Endothelial cell of hepatic sinusoid (primary cell): Measurements from ENCODE around the gene FXYD3.
"Not testable (repeated sequence)": the region's sequence is repeated elsewhere in the genome, so short reads cannot be mapped to it uniquely, and the experiment has no call there.

ENCODE experiments used
- in situ Hi-C: cut with HindIII; loops from 2 replicates; pipeline ENCODE4 v1.10.0; 2017; ENCODE audit warnings: low sequenced_read_pairs

FXYD3 gene

DNA sequence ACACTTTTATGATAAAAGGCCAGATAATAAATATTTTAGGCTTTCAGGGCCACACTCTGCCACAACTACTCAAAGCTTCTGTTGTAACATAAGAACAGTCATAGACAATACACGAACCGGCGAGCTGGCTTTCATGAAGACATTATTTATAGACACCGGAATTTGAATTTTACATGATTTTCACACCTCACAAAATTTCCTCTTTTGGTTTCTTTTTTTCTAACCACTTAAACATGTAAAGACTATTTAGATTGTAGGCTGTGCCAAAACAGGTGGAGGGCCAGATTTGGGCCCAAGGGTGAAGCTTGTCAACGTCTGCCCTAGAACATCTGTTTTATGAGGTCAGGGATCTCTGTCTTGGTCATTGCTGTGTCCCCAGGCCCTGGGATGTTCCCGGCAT lies 29.7 kb upstream of the FXYD3 start:
- in situ Hi-C loops: no loop called here

GRCh38 chr19:35086455-35086854 lies 29.2 kb upstream of the FXYD3 start:
- in situ Hi-C loops: no loop called here

DNA sequence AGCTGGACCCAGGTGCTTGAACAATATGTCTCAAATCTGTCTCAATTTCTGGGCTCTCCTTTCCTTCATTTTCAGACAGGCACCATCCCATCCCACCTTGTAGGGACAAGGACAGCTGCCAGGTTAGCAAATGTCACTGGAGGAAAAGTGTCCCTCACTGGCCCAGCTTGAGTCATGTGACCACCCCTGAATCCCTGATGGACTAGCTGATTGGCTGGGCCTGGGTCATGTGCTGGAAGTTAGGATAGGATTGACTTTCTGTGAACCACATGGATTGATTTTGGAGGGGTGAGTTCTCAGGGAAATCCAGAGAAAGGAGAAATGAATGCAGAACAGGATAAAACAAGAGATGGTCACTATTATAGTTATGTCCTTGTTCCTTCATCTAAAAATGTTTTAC lies 28.2 kb upstream of the FXYD3 start:
- in situ Hi-C loops: no loop called here

- in situ Hi-C loops: no loop called here
Observed at GRCh38 chr19:35088131-35088913, 27.3 kb upstream of the FXYD3 start.

- in situ Hi-C loops: no loop called here
Observed at GRCh38 chr19:35089554-35089953, 26.1 kb upstream of the FXYD3 start.

DNA sequence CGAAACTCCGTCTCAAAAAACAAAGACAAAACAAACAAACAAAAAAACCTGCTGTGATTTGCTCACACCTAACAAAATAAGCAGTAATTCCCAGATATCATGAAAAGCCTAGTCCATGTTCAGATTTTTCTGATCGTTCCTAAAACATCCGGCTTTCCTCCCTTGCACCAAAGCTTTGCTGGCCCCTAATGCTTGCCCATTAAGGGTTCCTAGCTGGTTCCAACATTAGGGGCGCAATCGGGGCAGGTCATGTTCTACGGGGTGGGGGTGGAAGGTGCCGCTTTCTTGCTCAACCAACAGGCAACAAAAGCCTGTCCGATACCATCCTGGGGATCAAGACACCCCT lies 25.5 kb upstream of the FXYD3 start:
- in situ Hi-C loops: no loop called here

DNA sequence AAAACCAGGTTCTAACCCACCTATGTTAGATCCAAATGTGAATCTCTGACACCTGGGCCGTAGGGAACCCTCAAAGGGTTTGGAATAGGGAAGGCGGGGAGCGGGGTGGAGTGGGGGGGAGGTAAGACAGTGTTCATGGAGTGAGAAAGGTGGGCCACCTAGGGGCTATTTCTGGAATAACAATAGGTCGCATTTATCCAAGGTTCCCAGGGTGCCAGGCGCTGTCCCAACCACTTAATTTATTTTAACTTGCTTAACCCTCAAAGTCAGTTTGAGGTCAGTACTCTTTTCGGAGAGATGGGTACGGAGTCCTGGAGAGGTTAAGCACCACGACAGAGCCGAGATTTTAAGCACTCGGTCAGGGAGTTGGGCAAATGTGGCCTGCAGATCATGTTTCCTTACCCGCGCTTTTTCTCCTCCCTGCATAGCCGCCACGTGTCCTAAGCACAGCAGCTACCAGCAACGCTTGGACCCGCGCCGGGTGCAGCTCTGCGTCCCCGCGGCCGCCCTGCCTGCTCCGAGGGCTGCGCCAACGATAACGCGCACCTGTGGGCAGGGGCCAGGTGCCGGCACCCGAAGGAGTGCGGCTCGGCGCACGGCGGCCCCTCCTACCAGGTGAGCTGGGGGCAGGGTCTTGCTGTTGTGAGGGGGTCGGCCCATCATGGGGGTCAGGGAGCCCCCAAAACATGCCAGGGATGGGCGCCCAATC lies 25.0 kb upstream of the FXYD3 start:
- in situ Hi-C loops: no loop called here

GRCh38 chr19:35093430-35093829 lies 22.2 kb upstream of the FXYD3 start:
- in situ Hi-C loops: no loop called here

GRCh38 chr19:35093941-35094647 lies 21.5 kb upstream of the FXYD3 start:
- in situ Hi-C loops: no loop called here

DNA sequence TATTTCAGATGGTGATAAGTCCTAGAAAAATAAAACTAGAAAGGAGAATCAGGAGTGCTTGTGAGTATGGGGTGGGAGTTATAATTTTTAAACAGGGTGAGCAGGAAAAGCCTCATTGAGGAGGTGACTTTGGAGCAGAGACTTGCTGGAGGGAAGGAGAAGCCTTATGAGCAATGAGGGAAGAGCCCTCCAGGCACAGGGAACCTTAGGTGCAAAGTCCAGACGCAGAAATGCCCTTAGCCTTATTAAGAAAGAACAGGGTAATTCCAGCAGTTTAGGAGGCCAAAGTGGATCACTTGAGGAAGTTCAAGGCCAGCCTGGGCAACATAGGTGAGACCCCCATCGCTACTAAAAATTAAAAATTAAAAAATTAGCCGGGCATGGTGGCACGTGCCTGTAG lies 21.0 kb upstream of the FXYD3 start:
- in situ Hi-C loops: no loop called here

DNA sequence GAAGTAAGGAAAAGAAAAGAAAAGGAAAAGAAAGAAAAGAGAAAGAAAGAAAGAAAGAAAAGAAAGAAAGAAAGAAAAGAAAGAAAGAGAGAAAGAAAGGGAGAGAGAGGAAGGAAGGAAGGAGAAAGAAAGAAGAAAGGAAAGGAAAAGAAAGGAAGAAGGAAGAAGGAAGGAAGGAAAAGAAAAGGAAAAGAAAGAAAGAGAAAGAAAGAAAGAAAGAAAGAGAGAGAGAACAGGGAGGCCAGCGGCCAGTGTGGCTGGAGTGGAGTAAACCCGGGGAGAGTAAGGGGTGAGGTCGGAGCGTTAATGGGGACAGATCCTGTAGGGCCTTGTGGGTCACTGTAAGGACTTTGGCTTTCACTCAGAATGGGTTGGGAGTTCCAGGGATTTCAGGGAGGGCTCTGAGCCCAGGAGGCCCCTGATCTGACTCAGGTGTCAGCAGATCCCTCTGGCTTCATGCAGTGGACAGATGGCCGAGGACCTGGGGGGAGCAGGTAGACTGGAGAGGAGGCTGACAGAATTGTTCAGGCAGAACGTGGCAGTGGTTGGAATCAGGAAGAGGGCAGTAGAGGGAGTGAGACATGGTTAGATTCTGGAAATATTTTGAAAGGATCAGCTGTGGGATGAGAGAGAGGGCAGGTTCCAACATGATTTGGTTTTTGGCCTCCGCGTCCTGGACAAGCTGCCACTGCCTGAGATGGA lies 19.8 kb upstream of the FXYD3 start:
- in situ Hi-C loops: no loop called here

DNA sequence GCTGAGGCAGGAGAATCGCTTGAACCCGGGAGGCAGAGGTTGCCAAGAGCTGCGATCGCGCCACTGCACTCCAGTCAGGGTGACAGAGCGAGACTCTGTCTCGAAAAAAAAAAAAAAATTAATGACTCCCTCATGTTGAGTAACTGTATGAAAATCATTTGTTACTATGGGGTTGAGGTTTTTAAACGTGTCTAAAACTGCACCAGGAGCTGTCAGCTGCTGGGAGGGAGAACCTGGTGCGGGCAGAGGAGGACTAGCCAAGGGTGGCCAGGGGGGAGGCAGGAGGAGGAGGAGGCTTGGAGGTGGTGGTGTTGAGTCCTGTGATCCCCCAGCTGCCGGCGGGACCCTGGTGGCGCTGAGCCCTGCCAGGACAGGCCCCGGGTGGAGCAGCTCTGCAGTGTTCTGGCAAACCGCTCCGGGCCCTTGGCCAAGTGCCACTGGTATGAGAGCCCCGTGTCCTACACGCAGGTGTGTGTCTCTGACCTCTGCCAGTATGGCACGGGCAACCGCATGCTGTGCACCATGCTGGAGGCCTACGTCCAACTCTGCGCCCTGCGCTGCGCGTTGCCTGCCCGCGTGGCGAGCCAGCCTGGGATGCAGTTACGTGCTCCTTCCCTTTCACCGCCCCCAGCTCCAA lies 17.1 kb upstream of the FXYD3 start:
- in situ Hi-C loops: no loop called here

GRCh38 chr19:35099155-35099896 lies 16.3 kb upstream of the FXYD3 start:
- in situ Hi-C loops: no loop called here

- in situ Hi-C loops: no loop called here
Observed at GRCh38 chr19:35099897-35100275, 15.7 kb upstream of the FXYD3 start.

DNA sequence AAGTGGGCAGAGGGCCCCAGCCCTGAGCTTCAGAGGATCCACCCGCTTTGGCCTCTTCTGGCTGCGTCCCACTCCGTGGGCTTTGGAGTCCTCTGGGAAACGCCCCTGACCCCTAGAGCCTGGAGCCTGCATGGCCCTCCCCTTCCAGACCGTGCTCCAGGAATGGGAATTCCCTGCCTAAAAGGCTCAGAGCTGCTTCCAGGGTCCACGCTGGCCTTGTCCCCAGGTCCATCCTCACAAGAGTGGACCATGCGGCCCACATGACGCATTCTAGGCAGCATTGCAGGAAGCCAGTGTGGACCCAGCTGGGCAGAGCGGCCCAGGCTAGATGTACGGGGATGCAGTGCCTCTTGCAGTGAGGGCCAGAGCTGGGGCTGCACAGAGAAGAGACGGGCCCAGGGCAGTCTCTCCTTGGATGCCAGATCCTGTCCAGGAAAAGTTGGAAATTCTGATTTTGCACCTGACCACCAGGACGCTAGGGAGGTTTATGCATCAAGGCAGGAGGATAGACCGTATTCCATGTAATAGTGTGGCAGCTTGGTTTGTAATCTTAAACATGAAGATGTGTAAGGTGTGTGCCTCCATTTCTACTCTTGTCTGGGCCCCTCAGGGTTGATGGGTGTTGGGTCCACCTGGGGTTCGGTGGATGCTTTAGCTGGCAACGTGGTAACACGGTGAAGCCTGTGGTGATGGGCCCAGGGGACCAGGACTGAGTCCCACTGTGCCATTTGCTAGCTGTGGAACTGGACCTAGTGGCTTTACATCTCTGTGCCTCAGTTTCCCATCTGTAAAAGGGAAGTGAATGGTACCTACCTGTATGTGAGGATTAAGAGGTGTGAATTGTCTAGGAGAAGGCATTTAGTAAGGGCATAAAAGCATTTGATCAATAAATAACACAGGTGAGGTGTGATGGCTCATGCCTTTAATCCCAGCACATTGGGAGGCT lies 14.8 kb upstream of the FXYD3 start:
- in situ Hi-C loops: no loop called here

GRCh38 chr19:35101949-35102348 lies 13.7 kb upstream of the FXYD3 start:
- in situ Hi-C loops: not testable (repeated sequence)

DNA sequence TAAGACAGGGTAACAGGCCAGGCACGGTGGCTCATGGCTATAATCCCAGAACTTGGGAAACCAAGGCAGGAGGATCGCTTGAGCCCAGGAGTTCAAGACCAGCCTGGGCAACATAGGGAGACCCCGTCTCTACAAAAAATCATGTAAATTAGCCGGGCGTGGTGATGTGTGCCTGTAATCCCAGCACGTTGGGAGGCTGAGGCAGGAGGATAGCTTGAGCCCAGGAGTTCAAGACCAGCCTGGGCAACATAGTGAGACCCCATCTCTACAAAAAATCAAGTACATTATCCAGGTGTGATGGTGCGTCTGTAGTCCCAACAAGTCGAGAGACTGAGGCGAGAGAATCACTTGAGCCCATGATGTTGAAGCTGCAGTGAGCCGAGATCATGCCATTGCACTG lies 12.0 kb upstream of the FXYD3 start:
- in situ Hi-C loops: not testable (repeated sequence)

GRCh38 chr19:35104361-35104760 lies 11.3 kb upstream of the FXYD3 start:
- in situ Hi-C loops: no loop called here

- in situ Hi-C loops: no loop called here
Observed at GRCh38 chr19:35105047-35105410, 10.6 kb upstream of the FXYD3 start.
